Stimulated activated CD4-positive, alpha-beta T cell treated with anti-CD3 and anti-CD28 coated beads, Interleukin-4, amount 100 ng/mL, for 4 hours (primary cell): ENCODE results near the gene EIF3B.
"Not testable (repeated sequence)": the region's sequence is repeated elsewhere in the genome, so short reads cannot be mapped to it uniquely, and the experiment has no call there.

Experiments used
- DNase-seq, 2 experiments: peaks; one replicate each; pipeline ENCODE4 v3.0.0-alpha.2; 2020

The EIF3B gene

DNA sequence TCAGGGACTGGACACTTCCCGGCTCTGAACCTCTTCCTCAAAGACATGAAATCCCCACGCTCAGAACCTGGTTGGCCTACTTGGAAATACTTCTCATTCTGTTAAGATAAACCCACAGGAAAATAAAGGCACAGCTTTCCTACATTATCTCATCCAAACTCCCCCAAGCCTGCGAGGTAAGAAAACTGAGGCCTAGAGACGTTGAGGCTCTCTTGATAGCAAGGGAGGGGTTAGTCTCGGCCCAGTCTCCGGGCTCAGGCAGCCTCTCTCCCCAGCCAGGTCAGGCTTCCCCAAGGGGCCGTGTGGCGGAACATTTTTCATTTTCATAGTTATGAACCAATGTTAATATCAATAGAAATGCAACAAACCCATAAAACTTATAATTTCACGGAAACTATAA is 4.6 kb upstream of the EIF3B start:
- DNase-seq: no peak

DNA sequence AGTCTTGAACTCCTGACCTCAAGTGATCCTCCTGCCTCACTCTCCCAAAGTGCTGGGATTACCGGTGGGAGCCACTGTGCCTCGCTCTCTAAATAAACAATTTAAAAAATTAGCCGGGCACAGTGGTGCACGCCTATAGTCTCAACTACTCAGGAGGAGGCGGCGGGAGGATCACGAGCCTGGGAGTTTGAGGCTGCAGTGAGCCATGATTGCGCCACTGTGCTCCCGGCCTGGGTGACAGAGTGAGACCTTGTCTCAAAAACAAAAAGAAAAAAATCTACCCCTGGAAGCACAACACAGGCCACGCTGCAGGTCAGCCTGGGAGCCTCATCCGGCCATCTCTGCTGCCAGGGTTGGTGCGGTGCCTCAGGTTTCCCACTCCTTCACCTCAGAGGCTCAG is 3.8 kb upstream of the EIF3B start:
- no peak for DNase-seq

DNA sequence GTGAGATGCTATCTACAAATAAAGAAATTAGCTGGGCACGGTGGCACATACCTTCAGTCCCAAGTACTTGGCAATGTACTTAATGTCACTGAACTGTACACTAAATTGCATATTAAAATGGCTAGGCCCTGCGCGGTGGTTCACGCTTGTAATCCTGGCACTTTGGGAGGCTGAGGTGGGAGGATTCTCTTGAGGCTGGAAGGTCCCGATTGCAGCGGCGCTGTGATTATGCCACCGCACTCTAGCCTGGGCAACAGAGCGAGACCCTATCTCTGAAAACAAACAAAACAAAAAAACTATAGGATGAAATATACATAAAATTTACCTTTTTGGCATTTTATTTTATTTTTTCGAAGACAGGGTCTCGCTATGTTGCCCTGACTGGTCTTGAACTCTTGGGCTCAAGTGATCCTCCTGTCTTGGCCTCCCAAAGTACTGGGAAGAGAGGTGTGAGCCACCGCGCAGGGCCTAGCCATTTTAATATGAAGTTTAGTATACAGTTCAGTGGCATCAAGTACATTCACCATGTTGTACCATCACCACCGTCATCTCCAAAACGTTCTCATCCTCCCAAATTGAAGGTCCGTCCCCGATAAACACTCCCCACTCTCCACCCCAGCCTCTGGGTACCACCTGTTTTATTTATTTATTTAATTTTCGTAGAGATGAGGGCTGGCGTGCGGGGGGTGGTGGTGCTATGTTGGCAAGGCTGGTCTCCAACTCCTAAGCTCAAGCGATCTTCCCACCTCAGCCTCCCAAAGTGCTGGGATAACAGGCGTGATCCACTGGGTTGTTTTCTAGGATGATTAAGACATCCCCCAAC is 1.3 kb upstream of the EIF3B start:
- no peak for DNase-seq

DNA sequence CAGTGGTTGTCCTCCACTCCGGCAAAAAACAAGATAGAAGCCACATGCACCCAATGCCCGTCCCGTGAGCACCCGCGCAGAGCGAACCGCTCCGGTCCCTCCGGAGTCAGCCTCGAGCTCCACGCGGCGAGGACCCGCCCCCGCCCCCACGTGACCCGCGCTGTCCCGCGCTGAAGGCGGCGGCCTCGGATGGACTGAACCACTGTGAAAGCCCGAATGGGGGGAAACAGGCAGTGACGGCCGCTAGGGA is 766 bp upstream of the EIF3B start:
- DNase-seq: peak; percentile 89 to 90

DNA sequence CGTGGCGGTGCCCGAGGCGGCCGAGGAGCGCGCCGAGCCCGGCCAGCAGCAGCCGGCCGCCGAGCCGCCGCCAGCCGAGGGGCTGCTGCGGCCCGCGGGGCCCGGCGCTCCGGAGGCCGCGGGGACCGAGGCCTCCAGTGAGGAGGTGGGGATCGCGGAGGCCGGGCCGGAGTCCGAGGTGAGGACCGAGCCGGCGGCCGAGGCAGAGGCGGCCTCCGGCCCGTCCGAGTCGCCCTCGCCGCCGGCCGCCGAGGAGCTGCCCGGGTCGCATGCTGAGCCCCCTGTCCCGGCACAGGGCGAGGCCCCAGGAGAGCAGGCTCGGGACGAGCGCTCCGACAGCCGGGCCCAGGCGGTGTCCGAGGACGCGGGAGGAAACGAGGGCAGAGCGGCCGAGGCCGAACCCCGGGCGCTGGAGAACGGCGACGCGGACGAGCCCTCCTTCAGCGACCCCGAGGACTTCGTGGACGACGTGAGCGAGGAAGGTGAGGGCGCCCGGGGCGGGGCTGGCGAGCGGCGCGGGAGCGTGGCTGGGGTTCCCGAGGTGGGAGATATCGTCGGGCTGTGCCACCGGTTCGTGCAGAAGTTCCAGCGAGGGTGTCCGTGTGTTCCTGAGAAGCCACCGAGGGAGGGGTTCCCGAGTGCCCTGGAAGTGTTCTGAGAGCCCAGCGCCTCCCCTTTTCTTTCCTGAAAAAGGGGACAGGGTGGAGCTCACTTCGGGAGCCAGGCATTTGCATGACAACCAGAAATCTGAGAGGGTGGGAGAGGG is 495 bp downstream of the EIF3B start:
- DNase-seq: peak in 1 of 2 experiments; percentile 39

DNA sequence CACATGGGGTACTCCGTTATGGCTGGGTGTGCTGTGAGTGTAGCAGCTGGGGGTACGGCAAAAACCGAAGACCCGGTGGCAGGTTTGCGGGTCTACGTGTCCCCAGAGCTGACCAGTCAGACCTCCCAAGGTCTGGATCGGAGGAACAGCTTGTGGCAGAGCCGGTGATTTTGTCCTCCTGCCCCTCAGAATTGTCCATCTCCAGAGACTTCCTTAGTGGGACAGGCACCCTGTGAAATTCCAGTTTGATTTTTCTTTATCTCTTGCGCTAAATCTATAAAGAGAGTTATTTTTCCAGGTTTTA is 1.0 kb downstream of the EIF3B start:
- no peak for DNase-seq

DNA sequence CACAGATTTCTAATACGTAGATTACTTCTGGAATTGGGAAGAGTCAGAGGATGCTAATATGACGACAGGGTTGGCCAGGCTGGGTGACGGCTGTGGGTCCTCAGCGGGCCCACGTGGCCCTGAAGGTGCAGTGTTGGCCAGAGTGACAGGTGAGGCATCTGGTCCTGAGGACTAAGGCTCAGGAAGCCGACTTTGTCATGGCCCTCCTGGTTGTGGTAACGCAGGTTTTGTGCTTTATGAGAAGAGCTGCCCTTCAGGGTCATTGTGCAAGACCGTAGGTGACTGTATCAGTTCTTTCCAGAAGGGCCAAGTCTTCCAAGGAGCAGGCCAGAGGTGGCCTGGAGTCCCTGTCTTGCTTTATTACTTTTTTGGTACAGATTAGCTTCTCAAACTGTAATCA is 2.5 kb downstream of the EIF3B start:
- DNase-seq: no peak

DNA sequence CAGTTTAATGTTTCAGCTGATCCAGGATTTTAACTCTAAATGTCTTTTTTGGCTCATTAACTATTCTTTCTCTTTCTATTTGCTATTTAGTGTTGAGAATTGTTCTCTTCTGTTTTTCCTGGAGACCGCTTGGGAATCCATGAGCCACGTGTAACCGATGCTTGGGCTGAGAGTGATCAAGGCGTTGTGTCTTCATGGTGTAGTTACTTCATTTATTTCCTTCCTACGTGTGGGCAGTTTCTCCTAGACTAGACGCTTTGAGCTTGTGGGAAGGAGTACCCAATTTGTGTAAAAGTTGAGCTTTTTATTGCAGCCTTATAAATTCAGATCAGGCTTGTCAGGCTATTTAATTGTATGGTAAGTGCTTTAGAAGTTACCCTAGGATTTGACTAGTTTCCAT is 2.9 kb downstream of the EIF3B start:
- DNase-seq: no peak

DNA sequence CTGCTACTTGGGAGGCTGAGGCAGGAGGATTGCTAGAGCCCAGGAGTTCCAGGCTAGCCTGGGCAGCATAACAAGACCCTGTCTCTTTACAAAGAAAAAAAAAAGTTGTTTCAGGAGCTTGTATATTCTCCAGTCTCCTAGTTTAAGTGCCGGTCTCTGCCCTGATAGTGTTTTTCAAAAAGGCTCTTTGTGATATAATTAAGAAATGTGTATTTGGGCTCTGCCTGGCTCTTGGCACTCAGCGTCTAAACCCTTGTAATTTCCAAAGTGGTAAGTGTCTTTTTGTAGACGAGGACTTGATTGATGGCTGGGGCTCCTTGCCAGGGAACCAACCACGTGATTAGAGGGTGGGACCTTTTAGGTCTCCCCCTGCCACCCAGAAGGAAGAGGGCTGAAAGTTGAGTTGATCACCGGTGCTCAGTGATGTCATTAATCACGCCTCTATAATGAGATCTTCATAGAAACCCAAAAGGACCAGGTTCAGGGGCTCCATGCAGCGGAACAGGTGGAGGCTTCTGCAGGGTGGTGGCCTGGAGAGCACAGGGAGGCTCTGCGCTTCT is 4.4 kb downstream of the EIF3B start:
- no peak for DNase-seq

DNA sequence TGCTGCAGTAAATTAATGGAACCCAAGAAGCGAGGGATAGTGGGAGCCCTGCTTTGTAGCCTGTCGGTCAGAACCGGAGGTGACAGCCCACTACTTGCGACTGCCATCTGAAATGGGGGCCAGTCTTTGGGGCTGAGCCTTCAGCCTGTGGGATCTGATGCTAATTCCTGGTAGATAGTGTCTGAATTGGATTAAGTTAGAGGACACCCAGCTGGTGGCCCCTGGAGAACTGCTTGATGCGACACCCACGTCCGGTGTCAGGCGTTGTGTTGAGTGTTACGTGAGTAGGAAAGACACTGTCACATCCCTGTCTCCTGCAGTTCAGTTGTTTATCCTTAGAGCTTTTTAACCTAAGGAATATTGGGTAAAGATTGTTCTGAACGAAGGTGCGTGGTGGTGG is 5.0 kb downstream of the EIF3B start:
- DNase-seq: no peak

DNA sequence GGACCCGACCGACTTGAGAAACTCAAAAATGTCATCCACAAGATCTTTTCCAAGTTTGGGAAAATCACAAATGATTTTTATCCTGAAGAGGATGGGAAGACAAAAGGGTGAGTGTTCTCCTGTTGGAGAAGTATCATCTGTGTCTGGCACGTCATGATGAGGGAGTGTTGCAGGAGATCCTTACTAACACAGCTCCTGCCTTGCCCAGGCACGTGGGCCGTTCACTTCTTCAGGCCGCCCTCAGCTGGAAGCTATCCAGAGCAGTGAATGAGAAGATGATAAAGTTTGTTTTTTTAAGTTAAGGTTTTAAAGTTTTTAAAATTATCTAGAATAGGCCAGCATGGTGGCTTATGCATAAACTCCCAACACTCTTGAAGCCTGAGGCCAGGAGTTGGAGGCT is 6.2 kb downstream of the EIF3B start:
- no peak for DNase-seq

DNA sequence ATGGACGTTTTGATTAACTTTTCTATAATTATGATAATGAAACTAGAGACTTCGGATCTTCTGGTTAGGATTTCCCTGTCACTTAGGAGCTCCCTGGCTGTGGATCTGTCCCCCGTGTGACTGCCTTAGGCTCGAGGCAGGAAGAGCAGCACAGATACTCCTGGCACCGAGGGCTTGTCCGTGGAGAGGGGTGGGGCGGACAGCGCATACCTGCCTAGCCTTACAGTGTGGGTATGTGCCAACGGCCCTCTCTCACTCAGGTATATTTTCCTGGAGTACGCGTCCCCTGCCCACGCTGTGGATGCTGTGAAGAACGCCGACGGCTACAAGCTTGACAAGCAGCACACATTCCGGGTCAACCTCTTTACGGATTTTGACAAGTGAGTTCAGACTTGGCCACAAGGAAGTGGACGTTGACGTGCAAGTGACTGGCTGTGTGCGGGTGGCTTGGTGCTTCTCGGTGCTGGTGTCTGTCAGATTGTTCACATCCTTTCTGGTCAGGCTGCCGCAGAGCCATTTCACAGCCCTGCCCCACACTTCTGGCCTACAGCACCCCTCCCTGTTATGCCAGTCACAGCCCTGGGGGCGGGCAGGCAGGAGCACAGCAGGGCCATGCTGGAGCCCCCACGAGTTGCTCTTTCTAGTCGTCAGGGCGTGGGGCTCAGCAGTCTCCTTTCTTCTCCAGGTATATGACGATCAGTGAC is 7.9 kb downstream of the EIF3B start:
- no peak for DNase-seq

DNA sequence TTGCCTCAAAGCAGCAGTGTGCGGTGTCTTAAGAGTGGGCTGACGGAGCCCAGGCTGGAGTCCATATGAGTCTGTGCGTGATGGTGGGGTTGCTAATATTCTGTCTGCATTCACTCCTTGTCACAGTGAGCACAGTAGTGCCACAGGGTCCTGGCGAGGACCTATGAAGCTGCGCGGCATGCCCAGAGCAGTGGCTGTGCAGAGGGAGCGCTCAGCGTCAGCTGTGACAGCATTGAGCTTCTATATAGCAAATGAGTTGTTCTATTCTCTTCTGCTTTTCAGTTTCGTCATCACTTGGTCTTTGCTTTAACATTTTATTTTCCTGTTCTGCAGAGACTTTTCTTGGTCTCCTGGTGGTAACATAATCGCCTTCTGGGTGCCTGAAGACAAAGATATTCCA is 14.5 kb downstream of the EIF3B start:
- no peak for DNase-seq

DNA sequence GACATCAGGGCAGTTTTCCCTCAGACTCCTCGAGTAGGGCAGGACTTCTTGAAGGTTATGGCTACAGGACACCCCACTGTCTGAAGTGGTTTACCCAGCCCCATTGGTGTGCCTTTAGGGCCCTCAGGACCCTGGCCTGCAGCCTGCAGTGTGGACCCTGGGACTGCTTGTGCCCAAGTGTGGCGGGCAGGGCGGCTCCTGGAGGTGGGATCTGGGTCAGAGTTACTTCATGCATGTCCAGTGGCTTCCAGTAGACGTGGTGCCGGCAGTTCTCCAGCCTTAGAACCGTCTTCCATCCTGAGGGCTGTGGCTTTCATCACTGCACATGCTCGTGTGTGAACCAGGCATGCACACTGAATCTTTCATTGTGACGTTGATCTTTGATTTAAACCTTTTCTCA is 16.7 kb downstream of the EIF3B start:
- DNase-seq: no peak

DNA sequence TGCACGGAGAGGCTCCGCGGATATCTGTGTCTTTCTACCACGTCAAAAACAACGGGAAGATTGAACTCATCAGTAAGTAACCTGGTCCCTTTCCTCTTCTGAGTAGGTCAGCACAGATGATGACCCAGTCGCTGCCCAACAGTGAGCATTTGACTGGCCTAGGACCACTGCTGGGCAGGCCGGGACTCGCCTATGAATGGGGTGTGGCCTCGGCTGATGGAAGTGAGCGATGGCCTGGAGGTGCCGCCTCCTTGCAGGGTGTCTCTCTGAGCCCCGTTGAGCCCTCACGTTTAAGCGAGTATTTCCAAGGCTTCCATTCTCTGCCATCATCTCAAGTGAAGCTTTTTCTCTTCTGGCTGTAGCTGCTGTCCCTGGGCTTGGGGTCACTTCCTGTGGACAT is 18.1 kb downstream of the EIF3B start:
- DNase-seq: no peak

DNA sequence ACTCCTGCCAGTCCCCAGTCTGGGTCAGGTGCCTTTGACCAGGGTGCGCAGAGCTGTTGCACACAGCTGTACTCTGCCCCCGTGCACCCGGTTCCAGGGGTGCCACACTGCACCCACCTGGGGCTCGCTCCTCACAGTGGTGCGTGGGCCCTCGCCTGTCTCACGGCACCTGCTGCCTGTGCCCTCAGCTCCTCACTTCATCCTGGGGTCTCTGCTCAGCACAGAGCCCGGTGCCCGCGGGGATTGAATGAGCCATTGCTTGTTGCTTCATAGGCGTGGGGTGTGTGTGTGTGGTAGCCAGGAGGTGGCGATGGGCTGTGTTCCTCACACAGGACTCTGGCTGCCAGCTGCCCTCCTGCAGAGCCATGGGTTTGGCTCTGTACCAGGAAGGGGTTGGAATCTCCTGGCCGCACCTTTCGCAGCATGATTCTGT is 18.5 kb downstream of the EIF3B start:
- DNase-seq: no peak

DNA sequence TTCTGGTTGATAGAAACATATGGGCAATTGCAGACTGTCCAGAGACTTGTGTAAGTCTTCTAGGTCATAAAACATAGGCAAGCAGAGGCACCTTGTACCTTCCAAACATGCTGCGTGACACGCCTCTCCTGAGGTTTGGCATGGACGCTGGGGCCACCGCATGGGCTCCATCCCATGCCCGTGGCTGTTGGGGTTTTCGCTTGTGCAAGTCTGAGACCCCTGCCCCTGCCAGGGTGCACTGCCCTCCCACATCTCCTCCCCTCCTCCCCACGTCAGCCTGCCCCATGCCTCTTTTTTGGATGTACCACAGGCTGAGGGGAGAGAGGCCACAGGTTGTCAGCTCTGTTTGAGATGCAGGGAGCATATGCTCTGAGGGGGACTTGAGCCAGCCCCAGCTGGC is 19.0 kb downstream of the EIF3B start:
- no peak for DNase-seq

DNA sequence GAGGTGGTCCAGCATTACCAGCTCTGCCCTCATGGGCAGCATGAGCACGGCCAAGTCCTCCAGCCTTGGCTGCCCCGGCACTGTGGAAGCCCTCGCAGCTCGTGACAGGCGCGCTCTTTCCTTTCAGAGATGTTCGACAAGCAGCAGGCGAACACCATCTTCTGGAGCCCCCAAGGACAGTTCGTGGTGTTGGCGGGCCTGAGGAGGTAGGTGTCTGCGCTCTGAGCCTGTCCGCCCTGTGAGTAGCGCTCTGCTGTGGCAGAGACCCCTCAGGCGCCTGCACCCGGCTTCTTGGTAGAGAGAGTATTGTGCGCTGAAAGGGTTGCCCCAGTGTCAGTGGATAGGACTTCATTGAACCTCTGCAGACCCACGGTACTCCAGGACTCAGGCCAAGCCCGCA is 19.8 kb downstream of the EIF3B start:
- no peak for DNase-seq

DNA sequence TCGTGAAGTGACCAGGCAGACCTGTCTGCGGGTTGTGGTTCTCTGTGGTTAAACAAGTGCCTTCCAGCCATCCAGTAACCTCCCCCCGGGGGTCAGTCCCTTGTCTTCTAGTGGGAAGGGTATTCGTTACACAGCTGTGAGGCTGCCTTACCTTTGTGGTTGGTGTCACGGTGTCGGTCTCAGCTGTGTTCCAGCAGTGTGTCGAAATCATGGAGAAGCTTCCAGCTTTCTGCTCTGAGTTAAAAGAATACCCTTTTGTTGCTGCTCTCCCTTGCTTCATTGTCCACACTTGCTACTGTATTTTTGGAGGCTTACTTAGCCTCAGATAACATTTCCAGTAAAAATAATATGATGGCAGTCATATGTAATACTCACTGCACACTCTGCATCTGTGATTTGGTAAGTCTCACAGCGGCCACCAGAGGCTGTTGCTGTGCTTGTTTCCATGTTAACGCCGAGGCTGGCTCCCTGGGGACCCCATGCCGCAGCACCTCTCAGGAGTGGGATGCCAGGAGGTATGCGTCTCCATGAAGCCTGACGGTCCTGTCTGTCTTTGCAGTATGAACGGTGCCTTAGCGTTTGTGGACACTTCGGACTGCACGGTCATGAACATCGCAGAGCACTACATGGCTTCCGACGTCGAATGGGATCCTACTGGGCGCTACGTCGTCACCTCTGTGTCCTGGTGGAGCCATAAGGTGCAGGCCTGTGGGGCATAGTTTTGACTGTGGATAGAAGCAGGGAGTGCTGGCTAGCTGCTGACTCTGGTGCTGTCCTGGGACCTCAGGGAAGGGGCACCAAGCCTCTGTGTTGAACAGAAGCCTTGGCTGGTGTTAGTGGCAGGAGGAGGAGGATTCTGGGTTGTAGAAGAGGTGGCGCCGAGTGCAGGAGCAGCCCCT is 20.5 kb downstream of the EIF3B start:
- DNase-seq: no peak

DNA sequence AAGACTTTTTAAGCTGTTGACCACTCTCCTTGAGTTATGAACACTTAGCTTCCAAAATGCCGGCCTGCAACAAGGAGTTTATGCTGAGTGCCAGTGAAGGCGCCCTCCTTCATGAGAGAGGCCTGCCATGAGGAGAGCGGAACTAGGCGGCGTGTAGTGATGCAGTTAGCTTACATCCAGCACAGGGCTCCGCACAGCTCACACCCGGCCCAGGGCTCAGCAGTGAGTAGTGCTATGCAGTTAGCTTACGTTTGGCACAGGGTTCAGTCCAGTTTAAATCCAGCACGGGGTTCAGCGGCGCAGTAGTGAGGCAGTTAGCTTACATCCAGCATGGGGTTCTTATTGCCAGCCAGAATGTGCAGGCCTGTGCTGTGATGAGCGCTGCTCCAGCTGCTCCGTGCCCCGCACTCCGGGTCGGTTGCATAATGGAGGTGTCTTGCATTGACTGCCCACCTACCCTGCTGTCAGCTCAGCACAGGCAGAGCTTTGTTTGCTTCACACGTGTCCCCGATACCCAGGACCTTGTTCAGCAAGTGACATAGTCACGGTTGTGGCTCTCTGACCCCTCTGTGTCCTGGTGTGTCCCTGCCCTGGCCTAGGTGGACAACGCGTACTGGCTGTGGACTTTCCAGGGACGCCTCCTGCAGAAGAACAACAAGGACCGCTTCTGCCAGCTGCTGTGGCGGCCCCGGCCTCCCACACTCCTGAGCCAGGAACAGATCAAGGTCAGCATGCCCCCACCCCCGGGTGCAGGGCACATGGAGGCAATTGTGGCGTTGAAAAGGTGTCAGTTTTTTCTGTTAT is 21.9 kb downstream of the EIF3B start:
- DNase-seq: no peak

DNA sequence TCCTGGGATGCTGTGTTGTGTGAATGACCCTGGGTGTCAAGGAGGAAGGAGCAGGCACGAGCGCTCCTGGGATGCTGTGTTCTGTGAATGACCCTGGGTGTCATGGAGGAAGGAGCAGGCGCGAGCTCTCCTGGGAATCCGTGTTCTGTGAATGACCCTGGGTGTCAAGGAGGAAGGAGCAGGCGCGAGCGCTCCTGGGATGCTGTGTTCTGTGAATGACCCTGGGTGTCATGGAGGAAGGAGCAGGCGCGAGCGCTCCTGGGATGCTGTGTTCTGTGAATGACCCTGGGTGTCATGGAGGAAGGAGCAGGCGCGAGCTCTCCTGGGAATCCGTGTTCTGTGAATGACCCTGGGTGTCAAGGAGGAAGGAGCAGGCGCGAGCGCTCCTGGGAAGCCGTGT is 22.9 kb downstream of the EIF3B start:
- not testable (repeated sequence) for DNase-seq

DNA sequence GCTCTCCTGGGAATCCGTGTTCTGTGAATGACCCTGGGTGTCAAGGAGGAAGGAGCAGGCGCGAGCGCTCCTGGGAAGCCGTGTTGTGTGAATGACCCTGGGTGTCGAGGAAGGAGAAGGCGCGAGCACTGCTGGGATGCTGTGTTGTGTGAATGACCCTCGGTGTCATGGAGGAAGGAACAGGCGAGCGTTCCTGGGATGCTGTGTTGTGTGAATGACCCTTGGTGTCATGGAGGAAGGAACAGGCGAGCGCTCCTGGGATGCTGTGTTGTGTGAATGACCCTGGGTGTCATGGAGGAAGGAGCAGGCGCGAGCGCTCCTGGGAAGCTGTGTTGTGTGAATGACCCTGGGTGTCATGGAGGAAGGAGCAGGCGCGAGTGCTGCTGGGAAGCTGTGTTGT is 23.5 kb downstream of the EIF3B start:
- DNase-seq: not testable (repeated sequence)
